HL-60 (cell line): ENCODE data around the gene PSTPIP1.

ENCODE experiments used
- DNase-seq, 2 experiments: peaks; one replicate each; pipeline ENCODE4 v3.0.0-alpha.2; 2010 to 2020; ENCODE audit warnings: low read depth in 1 of 2, low spot score in 1 of 2
- H3K27ac ChIP-seq: fragments of 250-450 bp; sonication (Bioruptor Pico); replicated peaks from 2 replicates; pipeline ENCODE4 v1.5.1; 2020; ENCODE audit warnings: mild to moderate bottlenecking, moderate library complexity
- H3K27me3 ChIP-seq: fragments of 250-450 bp; sonication (Bioruptor Pico); 2 replicates; pipeline ENCODE4 v1.5.1; 2021; ENCODE audit warnings: mild to moderate bottlenecking, moderate library complexity; ENCODE audit not compliant: insufficient read depth, poor library complexity, severe bottlenecking
- H3K4me3 ChIP-seq: replicated peaks from 2 replicates; pipeline ENCODE4 v1.5.1; 2011; ENCODE audit warnings: mild to moderate bottlenecking, control low read depth, low read length; ENCODE audit not compliant: insufficient read depth
- CTCF ChIP-seq: IDR thresholded peaks from one replicate; pipeline ENCODE4 v1.5.1; 2011; ENCODE audit warnings: low read length, control low read depth, inconsistent platforms; ENCODE audit not compliant: insufficient read depth
- GABPA ChIP-seq: IDR thresholded peaks from 2 replicates; pipeline ENCODE4 v1.6.1; 2012; ENCODE audit warnings: low read depth
- POLR2AphosphoS5 ChIP-seq: IDR thresholded peaks from 2 replicates; pipeline ENCODE4 v1.6.1; 2012; ENCODE audit warnings: low read depth
- REST ChIP-seq: IDR thresholded peaks from 2 replicates; pipeline ENCODE4 v1.6.1; 2012; ENCODE audit warnings: low read depth; ENCODE audit not compliant: insufficient replicate concordance
- SPI1 ChIP-seq: IDR thresholded peaks from 2 replicates; pipeline ENCODE4 v1.6.1; 2012; ENCODE audit warnings: low read depth, mild to moderate bottlenecking, borderline replicate concordance

PSTPIP1 gene

GRCh38 chr15:77001351-77001750 is 6.4 kb downstream of the PSTPIP1 start:
- Histone ChIP-seq H3K27ac (peak overlapping the region; percentile 83), H3K27me3 (no peaks in the 10 kb centered on the region), H3K4me3 (no peak overlapping the region)
- DNase-seq = no peak
- no peak for TF ChIP-seq SPI1
- TF ChIP-seq CTCF = no peak
- TF ChIP-seq GABPA = no peak
- TF ChIP-seq POLR2AphosphoS5 = no peak
- no peak for TF ChIP-seq REST

- no peak for DNase-seq
- H3K27ac ChIP-seq = peak overlapping the region; percentile 83
Observed at GRCh38 chr15:77001966-77002365, 7.0 kb downstream of the PSTPIP1 start.

GRCh38 chr15:77002436-77002835 is 7.5 kb downstream of the PSTPIP1 start:
- no peak overlapping the region for H3K4me3 ChIP-seq
- DNase-seq = peak in 1 of 2 experiments; percentile 51
- H3K27ac ChIP-seq = peak overlapping the region; percentile 83
- H3K27me3 ChIP-seq = no peaks in the 10 kb centered on the region
- no peak for TF ChIP-seq SPI1
- TF ChIP-seq CTCF = no peak
- no peak for TF ChIP-seq REST
- TF ChIP-seq POLR2AphosphoS5 = no peak
- TF ChIP-seq GABPA = no peak

More at GRCh38 chr15:77001966-77002365, 7.0 kb downstream of the PSTPIP1 start:
- Histone ChIP-seq H3K27me3 (no peaks in the 10 kb centered on the region), H3K4me3 (no peak overlapping the region)
- TF ChIP-seq REST (no peak), CTCF (no peak), POLR2AphosphoS5 (no peak), SPI1 (no peak), GABPA (no peak)
